Measurements from ENCODE around the gene KCNA1.

DNA sequence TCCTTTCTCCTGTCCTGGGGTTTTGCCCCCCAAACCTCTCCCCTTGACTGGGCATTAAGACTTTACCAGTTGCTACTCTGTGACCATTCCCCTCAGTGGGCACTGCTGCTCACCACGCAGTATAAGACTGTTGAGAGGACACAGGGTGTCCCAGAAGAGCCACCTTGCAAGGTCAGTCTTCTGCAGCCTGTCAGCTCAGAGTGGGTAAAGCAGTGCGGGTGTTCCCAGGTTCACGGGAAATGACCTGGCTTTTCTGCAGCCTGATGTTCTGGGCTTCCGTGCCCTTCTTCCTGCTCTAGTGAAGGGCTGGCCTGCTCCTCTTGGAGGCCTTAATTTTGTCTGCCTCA is 34.2 kb downstream of the KCNA1 start:
- no peak for TF ChIP-seq POLR2A (IDR thresholded peaks at IDR 0.05)
- TF ChIP-seq, protein P1, sequence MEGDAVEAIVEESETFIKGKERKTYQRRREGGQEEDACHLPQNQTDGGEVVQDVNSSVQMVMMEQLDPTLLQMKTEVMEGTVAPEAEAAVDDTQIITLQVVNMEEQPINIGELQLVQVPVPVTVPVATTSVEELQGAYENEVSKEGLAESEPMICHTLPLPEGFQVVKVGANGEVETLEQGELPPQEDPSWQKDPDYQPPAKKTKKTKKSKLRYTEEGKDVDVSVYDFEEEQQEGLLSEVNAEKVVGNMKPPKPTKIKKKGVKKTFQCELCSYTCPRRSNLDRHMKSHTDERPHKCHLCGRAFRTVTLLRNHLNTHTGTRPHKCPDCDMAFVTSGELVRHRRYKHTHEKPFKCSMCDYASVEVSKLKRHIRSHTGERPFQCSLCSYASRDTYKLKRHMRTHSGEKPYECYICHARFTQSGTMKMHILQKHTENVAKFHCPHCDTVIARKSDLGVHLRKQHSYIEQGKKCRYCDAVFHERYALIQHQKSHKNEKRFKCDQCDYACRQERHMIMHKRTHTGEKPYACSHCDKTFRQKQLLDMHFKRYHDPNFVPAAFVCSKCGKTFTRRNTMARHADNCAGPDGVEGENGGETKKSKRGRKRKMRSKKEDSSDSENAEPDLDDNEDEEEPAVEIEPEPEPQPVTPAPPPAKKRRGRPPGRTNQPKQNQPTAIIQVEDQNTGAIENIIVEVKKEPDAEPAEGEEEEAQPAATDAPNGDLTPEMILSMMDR (IDR thresholded peaks at IDR 0.05), result no peak
